GM12878 (cell line): ENCODE data around the gene TRAPPC6A. TPM values are rescaled to one million over a fixed set of nuclear protein-coding genes. Genes with fewer than 3 reads are reported as not detected.

Experiments used
- ATAC-seq: fragments of 200-7000 bp; cut with Tn5 transposase; 3 replicates; pipeline ENCODE4 v1.9.1; 2020; ENCODE audit warnings: mild to moderate bottlenecking, moderate library complexity
- BruUV-seq: library from RNA; stranded (reverse); fragments of 400-500 nt; replicated peaks from 2 replicates; lab custom pipeline; 2021; lab: Mats Ljungman, UMichigan
- CTCF ChIA-PET: fragments of 300-600 bp; sonication (Branson Sonifier 250); formaldehyde crosslinking; extraction: SDS; loops from one replicate; lab custom pipeline; 2021; ENCODE audit warnings: inconsistent platforms; lab: Yijun Ruan, JAX
- POLR2A ChIA-PET: fragments of 350-600 bp; formaldehyde crosslinking; extraction: SDS; loops from one replicate; lab custom pipeline; 2021; ENCODE audit warnings: inconsistent platforms; lab: Charles Lee
- RAD21 ChIA-PET: fragments of 300-600 bp; sonication (Branson Sonifier 250); formaldehyde crosslinking; loops from one replicate; lab custom pipeline; 2023; ENCODE audit warnings: antibody characterized with exemption; ENCODE audit not compliant: unreplicated experiment; lab: Charles Lee
- SMC1A ChIA-PET: fragments of 300-600 bp; sonication (Branson Sonifier 250); formaldehyde crosslinking; loops from one replicate; lab custom pipeline; 2023; ENCODE audit not compliant: unreplicated experiment, uncharacterized antibody; lab: Charles Lee
- DNase-seq: peaks from one replicate; pipeline ENCODE4 v3.0.0-alpha.2; 2011; ENCODE audit warnings: low read depth, low spot score
- FAIRE-seq: peaks from 3 replicates; lab custom pipeline; 2011; peaks lifted over from hg19 to GRCh38; lab: Jason Lieb, UNC
- H2AFZ ChIP-seq: 2 replicates; pipeline ENCODE4 v1.6.0; 2011; ENCODE audit warnings: low read depth, low read length, control low read depth; ENCODE audit not compliant: control insufficient read depth
- H3K27ac ChIP-seq: 2 replicates; pipeline ENCODE4 v1.5.1; 2011; ENCODE audit warnings: control low read depth; ENCODE audit not compliant: control insufficient read depth, insufficient read depth
- H3K27me3 ChIP-seq, 2 experiments: replicated peaks in 1 of 2; 2 replicates each; pipeline versions ENCODE4 v1.6.0 to v1.6.1; 2011; ENCODE audit warnings: low read length in 1 of 2; ENCODE audit not compliant: control insufficient read depth in 2 of 2, insufficient read depth in 2 of 2
- H3K36me3 ChIP-seq, 2 experiments: 2 replicates each; pipeline ENCODE4 v1.5.1; 2011; ENCODE audit warnings: low read length in 1 of 2; ENCODE audit not compliant: control insufficient read depth in 2 of 2, insufficient read depth in 2 of 2
- H3K4me1 ChIP-seq: 2 replicates; pipeline ENCODE4 v1.6.1; 2011; ENCODE audit warnings: mild to moderate bottlenecking, low read length, moderate library complexity, mixed read lengths; ENCODE audit not compliant: control insufficient read depth, insufficient read depth
- H3K4me2 ChIP-seq: 2 replicates; pipeline ENCODE4 v1.6.0; 2011; ENCODE audit warnings: control low read depth; ENCODE audit not compliant: control insufficient read depth, insufficient read depth
- H3K4me3 ChIP-seq: fragments of 200-600 bp; sonication (generic); 2 replicates; pipeline ENCODE4 v1.5.1; 2016
- H3K79me2 ChIP-seq: 2 replicates; pipeline ENCODE4 v1.6.0; 2011; ENCODE audit warnings: low read length; ENCODE audit not compliant: control insufficient read depth, insufficient read depth
- H3K9ac ChIP-seq: 2 replicates; pipeline ENCODE4 v1.8.0; 2011; ENCODE audit warnings: low read length, control low read depth, mixed read lengths; ENCODE audit not compliant: control insufficient read depth, insufficient read depth
- H3K9me3 ChIP-seq: replicated peaks from 3 replicates; pipeline ENCODE4 v1.5.1; 2011; ENCODE audit warnings: mild to moderate bottlenecking, low read length; ENCODE audit not compliant: control insufficient read depth, insufficient read depth
- H4K20me1 ChIP-seq: 2 replicates; pipeline ENCODE4 v1.6.0; 2011; ENCODE audit not compliant: control insufficient read depth, insufficient read depth
- BHLHE40 ChIP-seq, 2 experiments: fragments of 450-650 bp in 1 of 2; IDR thresholded peaks; 2 replicates each; pipeline ENCODE4 v1.6.1; 2011 to 2017; ENCODE audit warnings: low read depth in 2 of 2, borderline replicate concordance in 1 of 2, improper control_type of control experiment in 1 of 2, low read length in 1 of 2, mild to moderate bottlenecking in 1 of 2
- NR2C1 ChIP-seq: fragments of 450-650 bp; IDR thresholded peaks from 2 replicates; pipeline ENCODE4 v1.6.1; 2017; ENCODE audit warnings: antibody characterized with exemption, mild to moderate bottlenecking, moderate library complexity
- TARDBP ChIP-seq: IDR thresholded peaks from 2 replicates; pipeline ENCODE4 v1.6.1; 2016; ENCODE audit warnings: borderline replicate concordance
- TBL1XR1 ChIP-seq: IDR thresholded peaks from 2 replicates; pipeline ENCODE4 v1.6.1; 2012; ENCODE audit warnings: low read depth, low read length, improper control_type of control experiment
- WGBS: methylation state at CpG from one replicate; pipeline ENCODE4 v1.1.6; 2016; ENCODE audit warnings: low lambda C conversion rate; ENCODE audit not compliant: insufficient replicate concordance, insufficient coverage; ENCODE audit errors: missing lambda C conversion rate; 5-methylcytosine and 5-hydroxymethylcytosine counted together
- in situ Hi-C: fragments of 300-500 bp; cut with MboI; formaldehyde crosslinking; loops from 9 replicates; pipeline ENCODE4 v1.14.3; 2018; ENCODE audit warnings: mixed read lengths
- intact Hi-C: fragments of 100-400 bp; cut with micrococcal nuclease; formaldehyde crosslinking; loops from one replicate; pipeline ENCODE4 v1.14.2; 2022; ENCODE audit not compliant: unreplicated experiment
- polyA plus RNA-seq, 11 experiments: library from polyadenylated mRNA; depleted of rRNA in 4 of 11; unstranded in 6 of 11; stranded (reverse) in 5 of 11; fragments of >200 nt; fragmentation: Nextera tagmentation in 4 of 11; fragmentation: Illumina TruSeq in 1 of 11; extraction: Ambion mirVana in 4 of 11; extraction: Trizol in 1 of 11; gene quantifications; 1 replicate in 1 of 11; 2 replicates in 10 of 11; pipeline versions ENCODE4 v1.2.1 to v1.2.3, GENCODE V29; 2011 to 2016; ENCODE audit warnings: inconsistent platforms in 2 of 11, missing spikeins in 2 of 11, low read depth in 1 of 11
- total RNA-seq, 4 experiments: library from RNA; depleted of rRNA in 3 of 4; stranded (reverse); fragments of >200 nt in 3 of 4; fragmentation: Illumina TruSeq in 1 of 4; extraction: Trizol in 1 of 4; gene quantifications; 2 replicates each; pipeline versions ENCODE4 v1.2.1 to v1.2.3, GENCODE V29; 2013 to 2021

Gene TRAPPC6A
- total and polyA plus RNA-seq, 10 of the 15 experiments (the other 5 are each of a cell fraction or from before 2014, with no cell fraction given) = 1.8 to 83.9 (median 35.8) TPM

- no peak for TF ChIP-seq NR2C1
- no peak for TF ChIP-seq TBL1XR1
Observed at GRCh38 chr19:45156011-45156630, 21.9 kb downstream of the TRAPPC6A start (continued).

- ChIA-PET SMC1A (interaction anchor here (0.9 kb wide), 1 partner anchor 11 kb away, joined by 3 read pairs; no protein-coding TSS in a partner anchor), CTCF (interaction anchor here (1.5 kb wide), 1 partner anchor 24 kb away, joined by 3 read pairs; the partner anchor contains the start of genes BLOC1S3 and TRAPPC6A)
- no peaks in the 10 kb centered on the region; the same call in 2 of the 3 replicates for H3K9me3 ChIP-seq
- FAIRE-seq (no peak), ATAC-seq (no peak), DNase-seq (no peak)
- no TSS peak for BruUV-seq
- no peak overlapping the region for H3K27ac ChIP-seq
- H3K9ac ChIP-seq = no peak overlapping the region
- H3K79me2 ChIP-seq = no peaks in the 10 kb centered on the region
- 55% methylated on average over 19 of the region's 19 CpGs for WGBS
- no peaks in the 10 kb centered on the region for H4K20me1 ChIP-seq
- in situ Hi-C loops = no loop called here
- 0 out of 4 replicates have a peak, but pooled peaks of 1 of the 2 experiments have one; percentile 23 for TF ChIP-seq BHLHE40 (IDR thresholded peaks at IDR 0.05; ENCODE audit: borderline replicate concordance in 1 of 2, low read depth in 2 of 2, low read length in 1 of 2)
- no peak for TF ChIP-seq TARDBP
- TF ChIP-seq, all 136 proteins: peak for 1
- ChIA-PET RAD21 (interaction anchor here (1.2 to 1.8 kb wide), 2 partner anchors 10 to 33 kb away, joined by 4 to 9 read pairs; no protein-coding TSS in a partner anchor), POLR2A (interaction anchor here (0.6 to 1.0 kb wide), 2 partner anchors 18 to 436 kb away, joined by 3 to 5 read pairs; no protein-coding TSS in a partner anchor)
- H3K4me2 ChIP-seq = peak overlapping the region; percentile 74; the same call in 1 of the 2 replicates
- H2AFZ ChIP-seq = no peak overlapping the region
- peaks cover 5 to 9% of the 10 kb centered on the region in 2 experiments; a peak in 3 of 4 replicates for H3K27me3 ChIP-seq
- intact Hi-C loops = no loop called here
- peaks cover 14% of the 10 kb centered on the region for H3K4me1 ChIP-seq
- H3K36me3 ChIP-seq = no peaks in the 10 kb centered on the region
- no peak overlapping the region for H3K4me3 ChIP-seq
Observed at GRCh38 chr19:45154064-45154827, 23.8 kb downstream of the TRAPPC6A start.
